ENCODE measurements around the gene NAALADL1. TPM values are rescaled to one million over a fixed set of nuclear protein-coding genes. Genes with fewer than 3 reads are reported as not detected.
"Not testable (repeated sequence)": the region's sequence is repeated elsewhere in the genome, so short reads cannot be mapped to it uniquely, and the experiment has no call there.

The NAALADL1 gene
- total RNA-seq, 1 donor from 2014 or later = not detected

DNA sequence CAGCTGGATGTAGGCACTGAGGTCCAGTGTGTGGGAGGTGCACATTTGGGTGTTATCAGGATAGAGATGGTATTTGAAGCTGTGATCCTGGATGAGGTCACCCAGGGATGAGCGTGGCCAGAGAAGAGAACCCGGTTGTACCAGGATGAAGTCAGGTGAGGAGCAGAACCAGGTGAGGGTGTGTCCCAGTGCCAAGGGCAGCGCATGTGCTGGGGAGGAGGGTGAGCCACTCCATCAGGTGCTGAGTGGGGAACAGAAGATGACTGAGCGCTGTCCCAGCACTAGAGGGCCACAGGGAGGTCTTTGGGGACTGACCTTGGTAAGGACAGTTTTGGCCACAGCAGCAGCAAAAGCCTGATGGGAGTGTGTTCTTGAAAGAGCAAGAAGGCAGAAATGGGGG, 41.6 kb downstream of the NAALADL1 start:
- no peak for DNase-seq (ENCODE audit: low read depth)

GRCh38 chr11:65014726-65015227, 43.6 kb downstream of the NAALADL1 start:
- DNase-seq (ENCODE audit: low read depth) = no peak

DNA sequence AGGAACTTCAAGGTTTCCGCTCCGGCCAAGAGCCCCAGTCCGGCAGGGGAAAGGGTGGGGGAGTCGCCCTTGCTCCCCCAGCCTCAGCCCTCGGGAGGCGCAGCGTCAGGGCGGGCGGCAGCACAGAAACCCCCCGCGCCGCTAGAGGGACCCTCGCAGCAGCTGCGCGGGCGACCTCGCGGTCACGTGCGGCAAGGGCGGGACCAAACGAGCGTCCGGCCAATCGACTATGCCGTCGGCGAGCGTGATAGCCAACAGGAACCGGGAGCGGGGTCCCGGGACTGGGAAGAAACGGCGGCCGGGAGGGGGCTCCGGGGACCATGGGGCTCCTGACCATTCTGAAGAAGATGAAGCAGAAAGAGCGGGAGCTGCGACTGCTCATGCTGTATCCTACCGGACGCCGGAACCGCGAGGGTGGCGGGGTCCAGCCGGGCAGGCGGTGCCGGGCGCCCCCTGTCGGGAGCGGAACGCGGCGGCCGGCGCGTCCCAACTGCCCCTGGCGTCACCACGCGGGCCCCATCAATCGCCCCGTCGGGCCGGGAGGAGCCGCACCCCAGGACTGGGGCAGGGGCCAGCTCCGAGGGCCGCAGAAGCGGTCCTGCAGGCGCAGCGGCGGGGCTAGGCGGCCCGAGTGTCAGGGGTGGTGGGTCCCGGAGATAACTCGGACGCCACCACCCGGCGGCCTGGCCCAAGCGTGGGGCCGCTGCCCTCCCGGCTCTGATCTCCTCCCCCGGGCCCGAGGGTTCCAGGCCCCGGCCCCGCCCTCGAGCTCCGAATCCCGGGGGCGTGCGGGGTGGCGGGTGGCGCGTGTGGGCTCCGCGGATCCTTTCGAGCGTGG, 44.2 kb downstream of the NAALADL1 start, which contains the start of gene ARL2:
TSS of gene ARL2 (plus strand) at position 273 of the 838 bp plus-strand sequence. CDS start at position 321, 48 bp downstream.
- DNase-seq (ENCODE audit: low read depth) = peak; percentile 92

- DNase-seq (ENCODE audit: low read depth) = peak; percentile 91
These were observed 45.0 kb downstream of the NAALADL1 start for GRCh38 chr11:65013130-65013887.

DNA sequence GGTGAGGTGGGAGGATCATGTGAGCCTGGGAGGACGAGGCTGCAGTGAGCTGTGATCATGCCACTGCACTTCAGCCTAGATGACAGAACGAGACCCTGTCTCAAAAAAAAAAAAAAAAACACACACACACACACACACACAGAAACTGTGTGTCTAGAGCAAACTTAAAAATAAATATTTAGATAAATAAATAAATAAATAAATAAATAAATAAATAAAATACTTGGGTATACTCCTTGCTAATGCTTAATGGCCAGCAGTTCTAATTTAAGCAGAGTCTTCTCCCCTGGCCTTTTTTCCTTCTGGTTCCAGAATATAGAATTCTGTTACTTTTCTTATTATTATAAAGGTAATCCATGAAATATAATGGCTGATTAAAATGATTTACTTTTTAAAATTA, 49.5 kb downstream of the NAALADL1 start:
- no peak for DNase-seq (ENCODE audit: low read depth)

GRCh38 chr11:65008016-65008415, 50.3 kb downstream of the NAALADL1 start:
- no peak for DNase-seq (ENCODE audit: low read depth)

GRCh38 chr11:65003968-65004367, 54.4 kb downstream of the NAALADL1 start:
- DNase-seq (ENCODE audit: low read depth) = not testable (repeated sequence)

DNA sequence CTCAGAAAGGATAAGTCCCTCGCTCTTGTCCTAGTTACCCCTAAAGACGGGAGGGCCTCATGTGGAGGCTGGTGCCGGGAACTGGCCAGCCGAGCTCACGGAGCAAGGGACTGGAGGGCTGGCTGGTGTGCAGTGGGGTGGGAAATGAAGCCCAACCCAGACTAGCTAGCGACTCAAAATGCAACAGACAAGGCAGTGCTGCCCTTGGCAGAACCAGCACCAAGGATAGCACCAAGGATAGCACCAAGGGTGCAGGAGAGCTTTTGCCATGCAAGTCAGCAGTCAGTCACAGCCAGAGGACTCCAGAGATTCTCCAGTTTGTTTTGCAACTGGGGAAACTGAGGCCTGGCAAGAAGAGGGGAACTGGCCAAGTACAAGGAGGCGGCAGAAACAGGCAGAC, 55.1 kb downstream of the NAALADL1 start:
- peak; percentile 48 for DNase-seq (ENCODE audit: low read depth)

GRCh38 chr11:65002706-65003105, 55.6 kb downstream of the NAALADL1 start:
- no peak for DNase-seq (ENCODE audit: low read depth)

DNA sequence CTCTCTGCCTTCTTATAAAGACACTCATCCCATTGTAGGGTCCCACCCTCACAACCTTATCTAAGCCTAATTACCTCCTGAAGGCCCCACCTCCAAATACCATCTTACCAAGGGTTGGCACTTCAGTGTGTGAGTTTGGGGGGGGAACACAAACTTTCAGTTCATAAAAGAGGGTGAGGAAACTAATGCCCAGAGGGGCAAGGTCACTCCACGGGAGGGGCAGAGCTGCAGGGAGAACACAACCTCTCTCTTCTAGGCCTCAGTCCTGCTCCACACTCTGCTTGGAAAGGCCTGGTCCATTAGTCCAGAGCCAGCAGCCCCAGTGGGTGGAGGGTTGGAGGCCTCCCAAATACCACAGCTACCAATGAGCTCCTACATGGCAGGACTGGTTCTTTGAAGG, 58.9 kb downstream of the NAALADL1 start:
- DNase-seq (ENCODE audit: low read depth) = no peak

GRCh38 chr11:64998690-64999431, 59.5 kb downstream of the NAALADL1 start:
- DNase-seq (ENCODE audit: low read depth) = peak; percentile 46

- no peak for DNase-seq (ENCODE audit: low read depth)
These were observed 60.2 kb downstream of the NAALADL1 start for GRCh38 chr11:64998141-64998540.

GRCh38 chr11:64996710-64997380, 61.5 kb downstream of the NAALADL1 start, which contains the start of gene BATF2:
Gene BATF2, minus strand, starts transcription at chr11:64996971. Its CDS starts 57 bp downstream, at chr11:64996914.
- peak; percentile 89 for DNase-seq (ENCODE audit: low read depth)

DNA sequence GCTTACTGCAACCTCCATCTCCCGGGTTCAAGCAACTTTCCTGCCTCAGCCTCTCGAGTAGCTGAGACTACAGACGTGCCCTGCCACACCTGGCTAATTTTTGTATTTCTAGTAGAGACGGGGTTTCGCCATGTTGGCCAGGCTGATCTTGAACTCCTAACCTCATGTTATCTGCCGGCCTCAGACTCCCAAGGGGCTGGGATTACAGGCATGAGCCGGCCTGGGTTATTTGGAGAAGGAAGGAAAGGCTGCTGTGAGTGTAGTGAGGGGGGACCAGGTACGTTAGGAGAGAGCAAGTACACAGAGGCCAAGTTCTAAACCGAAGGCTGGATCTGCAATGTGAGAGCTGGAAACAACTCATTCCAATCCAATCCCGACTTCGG, 62.0 kb downstream of the NAALADL1 start:
- DNase-seq (ENCODE audit: low read depth) = no peak

Small RNAs within 50 kb of the gene (microRNA-seq; reads per million reads assigned to microRNA genes)
- not detected for gene MIR6879

Other genes starting within 250 kb of the NAALADL1 start
- 10.5 and 13.7 TPM in 2 replicates for gene MEN1, start 248.0 kb downstream of the NAALADL1 start, total RNA-seq
- 0.62 and 2.0 TPM in 2 replicates for gene CDC42BPG, start 213.9 kb downstream of the NAALADL1 start, total RNA-seq
- gene EHD1, start 179.9 kb downstream of the NAALADL1 start, total RNA-seq = 58.0 and 60.4 TPM in 2 replicates
- gene ATG2A, start 141.3 kb downstream of the NAALADL1 start, total RNA-seq = 14.1 and 20.4 TPM in 2 replicates
- gene PPP2R5B, start 133.9 kb downstream of the NAALADL1 start, total RNA-seq = 32.1 and 39.0 TPM in 2 replicates
- not detected in 2 replicates for gene GPHA2, start 122.7 kb downstream of the NAALADL1 start, total RNA-seq
- not detected in 2 replicates for gene MAJIN, start 86.4 kb downstream of the NAALADL1 start, total RNA-seq
- gene BATF2, start 61.6 kb downstream of the NAALADL1 start, total RNA-seq = 0.21 and 1.2 TPM in 2 replicates
- gene ARL2, start 44.4 kb downstream of the NAALADL1 start, total RNA-seq = 134 TPM in 2 replicates
- gene SNX15, start 31.1 kb downstream of the NAALADL1 start, total RNA-seq = 12.5 and 21.3 TPM in 2 replicates
- gene SAC3D1, start 17.3 kb downstream of the NAALADL1 start, total RNA-seq = 20.4 and 32.5 TPM in 2 replicates
- gene CDCA5, start 25.5 kb upstream of the NAALADL1 start, total RNA-seq = 0.75 and 1.8 TPM in 2 replicates
- gene ZFPL1, start 25.7 kb upstream of the NAALADL1 start, total RNA-seq = 39.8 and 48.1 TPM in 2 replicates
- 158 and 214 TPM in 2 replicates for gene VPS51, start 37.7 kb upstream of the NAALADL1 start, total RNA-seq
- 17.3 and 30.3 TPM in 2 replicates for gene TM7SF2, start 53.3 kb upstream of the NAALADL1 start, total RNA-seq
- gene ZNHIT2, start 59.1 kb upstream of the NAALADL1 start, total RNA-seq = 13.4 and 18.3 TPM in 2 replicates
- 163 and 184 TPM in 2 replicates for gene FAU, start 63.6 kb upstream of the NAALADL1 start, total RNA-seq
- 37.6 and 44.2 TPM in 2 replicates for gene MRPL49, start 63.8 kb upstream of the NAALADL1 start, total RNA-seq
- gene SYVN1, start 76.0 kb upstream of the NAALADL1 start, total RNA-seq = 25.1 and 29.2 TPM in 2 replicates
- gene SPDYC, start 111.7 kb upstream of the NAALADL1 start, total RNA-seq = not detected in 2 replicates
- gene CAPN1, start 123.4 kb upstream of the NAALADL1 start, total RNA-seq = 130 and 149 TPM in 2 replicates
- gene POLA2, start 203.4 kb upstream of the NAALADL1 start, total RNA-seq = 3.2 and 4.5 TPM in 2 replicates